Measurements from ENCODE around the gene FAM3A.

FAM3A gene

GRCh38 chrX:154458954-154459778 is 56.9 kb downstream of the FAM3A start:
- no peak for DNase-seq

GRCh38 chrX:154458116-154458953 is 57.7 kb downstream of the FAM3A start, which contains the start of gene PLXNA3:
Gene PLXNA3, plus strand, starts transcription at chrX:154458281. Its CDS starts 1,903 bp downstream, at chrX:154460184.
- no peak for DNase-seq

- DNase-seq, result peak; percentile 52
Observed at GRCh38 chrX:154457491-154458115, 58.4 kb downstream of the FAM3A start.
